ENCODE data around the gene CLVS2. TPM values are rescaled to one million over a fixed set of nuclear protein-coding genes. Genes with fewer than 3 reads are reported as not detected.

The CLVS2 gene
- polyA plus RNA-seq, 4 donors = 0.06 to 0.40 TPM; not detected in 2

DNA sequence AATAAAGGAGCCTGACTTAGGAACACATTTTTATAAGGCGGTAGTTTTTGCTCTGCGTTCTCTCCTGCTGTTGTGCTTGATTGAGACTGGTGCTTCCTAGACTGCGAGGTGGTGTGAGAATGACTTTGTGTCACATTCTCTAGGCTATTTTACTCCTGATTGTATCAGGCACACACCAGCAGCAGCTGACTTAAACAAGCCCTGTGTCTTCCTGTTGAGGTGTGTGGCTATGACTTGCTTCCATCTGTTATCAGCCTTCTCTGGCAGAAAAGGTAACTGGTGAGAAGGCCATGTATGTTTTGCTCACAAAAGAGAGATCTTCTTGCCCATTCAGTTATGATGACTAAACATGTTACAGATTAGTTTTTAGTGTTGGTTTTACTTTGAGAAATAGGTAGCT is 43.4 kb downstream of the CLVS2 start:
- no peak overlapping the region for H3K4me3 ChIP-seq (ENCODE audit: low read depth in 1 of 3, low read length in 3 of 3)
- WGBS, 3 donors = 88 to 94% (median 89%) methylated on average over 3 of the region's 3 CpGs
- DNase-seq (no peak), FAIRE-seq (no peak)
- no peaks in the 10 kb centered on the region for H3K9me3 ChIP-seq (ENCODE audit: control insufficient read depth in 2 of 2, insufficient read depth in 1 of 2, low read depth in 1 of 2, low read length in 1 of 2)
- H3K4me1 ChIP-seq (ENCODE audit: control insufficient read depth in 3 of 3, insufficient read depth in 2 of 3, low read depth in 1 of 3, low read length in 2 of 3) = no peaks in the 10 kb centered on the region
- H3K27ac ChIP-seq (ENCODE audit: low read depth in 1 of 3, low read length in 2 of 3) = no peak overlapping the region
- no peaks in the 10 kb centered on the region for H3K27me3 ChIP-seq (ENCODE audit: control insufficient read depth in 3 of 3, insufficient read depth in 3 of 3, low read length in 3 of 3)
- H3K36me3 ChIP-seq (ENCODE audit: control insufficient read depth in 3 of 3, insufficient read depth in 2 of 3, low read depth in 1 of 3, low read length in 3 of 3) = no peaks in the 10 kb centered on the region

DNA sequence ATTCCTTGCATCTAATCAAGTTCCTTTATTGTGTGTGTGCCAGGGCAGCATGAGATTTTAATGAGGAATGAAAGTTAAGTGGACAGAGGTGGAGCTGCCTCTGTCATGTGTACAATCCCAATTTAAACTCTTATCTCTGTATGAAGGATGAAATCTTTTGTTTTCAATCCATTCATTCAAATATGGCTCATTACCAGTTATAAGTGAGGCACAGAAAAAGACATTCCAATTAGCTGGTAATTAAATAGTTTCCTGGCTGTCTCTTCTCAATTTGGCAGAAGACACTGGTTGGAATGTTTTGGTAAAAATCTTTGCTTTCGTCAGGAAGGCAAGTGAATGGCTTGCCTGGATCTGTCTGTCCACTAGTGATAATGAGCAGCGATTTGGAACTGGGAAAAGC is 46.4 kb downstream of the CLVS2 start:
- Histone ChIP-seq H3K27me3 (ENCODE audit: control insufficient read depth in 3 of 3, insufficient read depth in 3 of 3, low read length in 3 of 3) (no peaks in the 10 kb centered on the region), H3K36me3 (ENCODE audit: control insufficient read depth in 3 of 3, insufficient read depth in 2 of 3, low read depth in 1 of 3, low read length in 3 of 3) (no peaks in the 10 kb centered on the region), H3K4me3 (ENCODE audit: low read depth in 1 of 3, low read length in 3 of 3) (no peak overlapping the region), H3K4me1 (ENCODE audit: control insufficient read depth in 3 of 3, insufficient read depth in 2 of 3, low read depth in 1 of 3, low read length in 2 of 3) (no peaks in the 10 kb centered on the region), H3K27ac (ENCODE audit: low read depth in 1 of 3, low read length in 2 of 3) (no peak overlapping the region), H3K9me3 (ENCODE audit: control insufficient read depth in 2 of 2, insufficient read depth in 1 of 2, low read depth in 1 of 2, low read length in 1 of 2) (no peaks in the 10 kb centered on the region)
- DNase-seq (no peak), FAIRE-seq (no peak)
- WGBS, 3 donors = 64 to 79% (median 69%) methylated on average over 2 of the region's 2 CpGs

GRCh38 chr6:123044341-123044860 is 48.4 kb downstream of the CLVS2 start:
- no peak for FAIRE-seq
- no peaks in the 10 kb centered on the region for H3K36me3 ChIP-seq (ENCODE audit: control insufficient read depth in 3 of 3, insufficient read depth in 2 of 3, low read depth in 1 of 3, low read length in 3 of 3)
- no peaks in the 10 kb centered on the region for H3K4me1 ChIP-seq (ENCODE audit: control insufficient read depth in 3 of 3, insufficient read depth in 2 of 3, low read depth in 1 of 3, low read length in 2 of 3)
- no peak overlapping the region for H3K4me3 ChIP-seq (ENCODE audit: low read depth in 1 of 3, low read length in 3 of 3)
- 75 to 88% (median 77%) methylated on average over 3 of the region's 3 CpGs for WGBS, 3 donors
- no peak overlapping the region for H3K27ac ChIP-seq (ENCODE audit: low read depth in 1 of 3, low read length in 2 of 3)
- no peak for DNase-seq
- H3K27me3 ChIP-seq (ENCODE audit: control insufficient read depth in 3 of 3, insufficient read depth in 3 of 3, low read length in 3 of 3) = no peaks in the 10 kb centered on the region
- no peaks in the 10 kb centered on the region for H3K9me3 ChIP-seq (ENCODE audit: control insufficient read depth in 2 of 2, insufficient read depth in 1 of 2, low read depth in 1 of 2, low read length in 1 of 2)

DNA sequence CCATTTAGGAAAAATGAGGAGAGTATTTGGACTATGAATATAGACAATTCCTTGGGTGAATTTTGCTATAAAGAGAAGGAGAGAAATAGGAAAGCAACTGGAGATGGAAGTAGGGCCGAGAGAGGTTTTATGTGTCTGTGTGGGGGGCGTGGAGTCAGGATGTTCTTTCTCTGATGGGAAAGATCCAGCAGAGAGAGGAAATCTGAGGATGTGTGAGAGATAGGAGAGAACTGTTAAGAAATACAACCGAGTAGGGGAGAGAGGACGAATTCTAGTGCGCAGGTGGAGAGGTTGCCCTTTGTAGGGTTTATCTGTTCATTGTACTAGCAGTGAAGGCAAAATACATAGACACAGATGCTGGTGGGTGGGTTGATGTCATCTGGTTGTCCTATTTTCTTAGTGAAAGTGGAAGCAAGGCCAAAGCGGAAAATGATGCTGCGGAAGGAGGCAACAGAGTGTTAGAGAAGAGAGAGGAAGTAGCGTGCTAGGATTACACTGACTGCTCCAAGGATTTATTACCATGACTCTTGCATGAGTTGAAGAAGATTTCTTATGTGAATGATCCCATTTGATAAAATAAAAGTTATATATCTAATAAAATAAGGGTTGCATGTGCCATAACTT is 57.7 kb downstream of the CLVS2 start:
- FAIRE-seq = no peak
- H3K27ac ChIP-seq (ENCODE audit: low read depth in 1 of 3, low read length in 2 of 3) = no peak overlapping the region
- no peaks in the 10 kb centered on the region for H3K9me3 ChIP-seq (ENCODE audit: control insufficient read depth in 2 of 2, insufficient read depth in 1 of 2, low read depth in 1 of 2, low read length in 1 of 2)
- no peaks in the 10 kb centered on the region for H3K36me3 ChIP-seq (ENCODE audit: control insufficient read depth in 3 of 3, insufficient read depth in 2 of 3, low read depth in 1 of 3, low read length in 3 of 3)
- no peak for DNase-seq
- no peaks in the 10 kb centered on the region for H3K27me3 ChIP-seq (ENCODE audit: control insufficient read depth in 3 of 3, insufficient read depth in 3 of 3, low read length in 3 of 3)
- WGBS, 3 donors = 85 to 91% (median 87%) methylated on average over 8 of the region's 8 CpGs
- no peak overlapping the region for H3K4me3 ChIP-seq (ENCODE audit: low read depth in 1 of 3, low read length in 3 of 3)
- peaks cover 0 to 28% (median 2%) of the 10 kb centered on the region in 3 donors for H3K4me1 ChIP-seq (ENCODE audit: control insufficient read depth in 3 of 3, insufficient read depth in 2 of 3, low read depth in 1 of 3, low read length in 2 of 3)

- Histone ChIP-seq H3K27ac (ENCODE audit: low read depth in 1 of 3, low read length in 2 of 3) (no peak overlapping the region), H3K4me1 (ENCODE audit: control insufficient read depth in 3 of 3, insufficient read depth in 2 of 3, low read depth in 1 of 3, low read length in 2 of 3) (peaks cover 0 to 28% (median 2%) of the 10 kb centered on the region in 3 donors), H3K4me3 (ENCODE audit: low read depth in 1 of 3, low read length in 3 of 3) (no peak overlapping the region), H3K36me3 (ENCODE audit: control insufficient read depth in 3 of 3, insufficient read depth in 2 of 3, low read depth in 1 of 3, low read length in 3 of 3) (no peaks in the 10 kb centered on the region), H3K9me3 (ENCODE audit: control insufficient read depth in 2 of 2, insufficient read depth in 1 of 2, low read depth in 1 of 2, low read length in 1 of 2) (no peaks in the 10 kb centered on the region), H3K27me3 (ENCODE audit: control insufficient read depth in 3 of 3, insufficient read depth in 3 of 3, low read length in 3 of 3) (no peaks in the 10 kb centered on the region)
- WGBS, 3 donors = 69 to 87% (median 78%) methylated on average over 1 of the region's 1 CpG
- FAIRE-seq (no peak), DNase-seq (no peak)
Measured at GRCh38 chr6:123055256-123055655, 59.2 kb downstream of the CLVS2 start.

DNA sequence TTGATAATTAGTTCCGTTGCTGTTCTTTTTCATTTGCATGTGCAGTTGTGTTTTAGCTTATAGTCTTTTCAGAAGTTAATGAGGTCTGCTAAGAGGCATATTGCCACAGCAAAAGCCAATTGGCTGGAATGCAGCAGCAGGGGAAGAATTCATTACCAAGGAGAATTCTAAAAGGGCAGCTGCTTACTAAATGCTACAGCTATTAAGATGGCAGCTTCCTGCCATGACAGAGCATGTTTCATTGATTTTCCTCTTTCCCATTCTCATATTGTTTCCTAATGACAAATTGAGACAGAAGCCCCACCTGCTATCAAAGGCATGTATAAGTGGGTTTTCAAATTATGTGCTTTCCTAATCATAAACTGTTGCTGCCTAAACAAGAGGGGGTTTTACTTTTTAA is 66.6 kb downstream of the CLVS2 start:
- H3K36me3 ChIP-seq (ENCODE audit: control insufficient read depth in 3 of 3, insufficient read depth in 2 of 3, low read depth in 1 of 3, low read length in 3 of 3) = no peaks in the 10 kb centered on the region
- no peak for DNase-seq
- H3K27me3 ChIP-seq (ENCODE audit: control insufficient read depth in 3 of 3, insufficient read depth in 3 of 3, low read length in 3 of 3) = no peaks in the 10 kb centered on the region
- H3K4me1 ChIP-seq (ENCODE audit: control insufficient read depth in 3 of 3, insufficient read depth in 2 of 3, low read depth in 1 of 3, low read length in 2 of 3) = peaks cover 0 to 1% (median 0%) of the 10 kb centered on the region in 3 donors
- no peak overlapping the region for H3K4me3 ChIP-seq (ENCODE audit: low read depth in 1 of 3, low read length in 3 of 3)
- FAIRE-seq = no peak
- no peaks in the 10 kb centered on the region for H3K9me3 ChIP-seq (ENCODE audit: control insufficient read depth in 2 of 2, insufficient read depth in 1 of 2, low read depth in 1 of 2, low read length in 1 of 2)
- WGBS, 3 donors = 58 to 70% (median 60%) methylated on average over 1 of the region's 1 CpG
- no peak overlapping the region for H3K27ac ChIP-seq (ENCODE audit: low read depth in 1 of 3, low read length in 2 of 3)

- no peaks in the 10 kb centered on the region for H3K36me3 ChIP-seq (ENCODE audit: control insufficient read depth in 3 of 3, insufficient read depth in 2 of 3, low read depth in 1 of 3, low read length in 3 of 3)
- no peaks in the 10 kb centered on the region for H3K27me3 ChIP-seq (ENCODE audit: control insufficient read depth in 3 of 3, insufficient read depth in 3 of 3, low read length in 3 of 3)
- FAIRE-seq (no peak), DNase-seq (no peak)
- no peak overlapping the region for H3K4me3 ChIP-seq (ENCODE audit: low read depth in 1 of 3, low read length in 3 of 3)
- no peaks in the 10 kb centered on the region for H3K9me3 ChIP-seq (ENCODE audit: control insufficient read depth in 2 of 2, insufficient read depth in 1 of 2, low read depth in 1 of 2, low read length in 1 of 2)
- WGBS, 3 donors = 24 to 70% (median 53%) methylated on average over 2 of the region's 2 CpGs
- H3K27ac ChIP-seq (ENCODE audit: low read depth in 1 of 3, low read length in 2 of 3) = no peak overlapping the region
- H3K4me1 ChIP-seq (ENCODE audit: control insufficient read depth in 3 of 3, insufficient read depth in 2 of 3, low read depth in 1 of 3, low read length in 2 of 3) = no peaks in the 10 kb centered on the region
Measured at GRCh38 chr6:123064038-123064437, 68.0 kb downstream of the CLVS2 start.

DNA sequence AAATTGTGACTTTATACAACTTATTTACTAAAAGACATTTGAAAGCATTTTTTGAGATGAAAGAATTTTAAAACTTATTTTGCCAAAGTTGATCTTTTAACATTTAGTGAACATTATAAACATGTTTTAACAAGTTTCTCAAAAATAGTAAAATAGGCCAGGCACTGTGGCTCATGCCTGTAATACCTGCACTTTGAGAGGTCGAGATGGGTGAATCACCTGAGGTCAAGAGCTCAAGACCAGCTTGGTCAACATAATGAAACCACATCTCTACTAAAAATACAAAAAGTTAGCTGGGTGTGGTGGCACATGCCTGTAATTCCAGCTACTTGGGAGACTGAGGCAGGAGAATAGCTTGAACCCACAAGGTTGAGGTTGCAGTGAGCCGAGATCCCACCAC is 78.6 kb downstream of the CLVS2 start:
- no peak for FAIRE-seq
- Histone ChIP-seq H3K36me3 (ENCODE audit: control insufficient read depth in 3 of 3, insufficient read depth in 2 of 3, low read depth in 1 of 3, low read length in 3 of 3) (no peaks in the 10 kb centered on the region), H3K9me3 (ENCODE audit: control insufficient read depth in 2 of 2, insufficient read depth in 1 of 2, low read depth in 1 of 2, low read length in 1 of 2) (no peaks in the 10 kb centered on the region), H3K27me3 (ENCODE audit: control insufficient read depth in 3 of 3, insufficient read depth in 3 of 3, low read length in 3 of 3) (no peaks in the 10 kb centered on the region), H3K27ac (ENCODE audit: low read depth in 1 of 3, low read length in 2 of 3) (no peak overlapping the region), H3K4me3 (ENCODE audit: low read depth in 1 of 3, low read length in 3 of 3) (no peak overlapping the region), H3K4me1 (ENCODE audit: control insufficient read depth in 3 of 3, insufficient read depth in 2 of 3, low read depth in 1 of 3, low read length in 2 of 3) (no peaks in the 10 kb centered on the region)
- no peak for DNase-seq
- 73 to 94% (median 88%) methylated on average over 2 of the region's 2 CpGs for WGBS, 3 donors

DNA sequence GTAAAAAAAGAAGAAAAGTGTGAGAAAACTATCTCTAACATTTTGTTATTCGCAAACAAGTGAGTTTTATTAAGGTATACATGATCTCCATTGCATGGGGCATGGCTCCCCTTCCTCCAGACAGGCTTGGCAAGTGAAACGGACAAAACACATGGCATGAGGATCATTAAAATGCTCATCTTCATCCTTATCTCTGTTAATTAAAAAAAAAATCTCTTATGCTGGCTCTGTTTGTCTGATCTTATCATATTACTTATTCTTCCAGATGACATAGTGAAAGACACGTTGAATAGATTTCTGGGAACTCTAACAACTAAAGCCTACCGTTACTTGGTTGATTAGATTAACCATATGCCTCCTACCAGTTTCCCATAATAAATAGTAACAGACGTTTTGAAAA is 89.4 kb downstream of the CLVS2 start:
- Histone ChIP-seq H3K4me1 (ENCODE audit: control insufficient read depth in 3 of 3, insufficient read depth in 2 of 3, low read depth in 1 of 3, low read length in 2 of 3) (no peaks in the 10 kb centered on the region), H3K36me3 (ENCODE audit: control insufficient read depth in 3 of 3, insufficient read depth in 2 of 3, low read depth in 1 of 3, low read length in 3 of 3) (no peaks in the 10 kb centered on the region), H3K4me3 (ENCODE audit: low read depth in 1 of 3, low read length in 3 of 3) (no peak overlapping the region), H3K27me3 (ENCODE audit: control insufficient read depth in 3 of 3, insufficient read depth in 3 of 3, low read length in 3 of 3) (no peaks in the 10 kb centered on the region), H3K9me3 (ENCODE audit: control insufficient read depth in 2 of 2, insufficient read depth in 1 of 2, low read depth in 1 of 2, low read length in 1 of 2) (no peaks in the 10 kb centered on the region), H3K27ac (ENCODE audit: low read depth in 1 of 3, low read length in 2 of 3) (no peak overlapping the region)
- WGBS, 3 donors = 74 to 82% (median 80%) methylated on average over 5 of the region's 5 CpGs
- no peak for FAIRE-seq
- DNase-seq = no peak
